GM12892 (cell line): ENCODE results near the gene CD38.

Source experiments
- DNase-seq: peaks from one replicate; pipeline ENCODE4 v3.0.0; 2011; ENCODE audit not compliant: insufficient read length
- FAIRE-seq: peaks from 2 replicates; lab custom pipeline; 2011; peaks lifted over from hg19 to GRCh38; lab: Jason Lieb, UNC
- POLR2A ChIP-seq: IDR thresholded peaks from 2 replicates; pipeline ENCODE4 v1.6.1; 2011; ENCODE audit warnings: low read depth, low read length, control low read depth
- POLR2AphosphoS5 ChIP-seq: IDR thresholded peaks from 2 replicates; pipeline ENCODE4 v1.6.1; 2011; ENCODE audit warnings: low read depth, low read length, control low read depth
- TAF1 ChIP-seq: IDR thresholded peaks from 2 replicates; pipeline ENCODE4 v1.6.1; 2011; ENCODE audit warnings: low read depth, mild to moderate bottlenecking, control low read depth, low read length, borderline replicate concordance

CD38 gene

DNA sequence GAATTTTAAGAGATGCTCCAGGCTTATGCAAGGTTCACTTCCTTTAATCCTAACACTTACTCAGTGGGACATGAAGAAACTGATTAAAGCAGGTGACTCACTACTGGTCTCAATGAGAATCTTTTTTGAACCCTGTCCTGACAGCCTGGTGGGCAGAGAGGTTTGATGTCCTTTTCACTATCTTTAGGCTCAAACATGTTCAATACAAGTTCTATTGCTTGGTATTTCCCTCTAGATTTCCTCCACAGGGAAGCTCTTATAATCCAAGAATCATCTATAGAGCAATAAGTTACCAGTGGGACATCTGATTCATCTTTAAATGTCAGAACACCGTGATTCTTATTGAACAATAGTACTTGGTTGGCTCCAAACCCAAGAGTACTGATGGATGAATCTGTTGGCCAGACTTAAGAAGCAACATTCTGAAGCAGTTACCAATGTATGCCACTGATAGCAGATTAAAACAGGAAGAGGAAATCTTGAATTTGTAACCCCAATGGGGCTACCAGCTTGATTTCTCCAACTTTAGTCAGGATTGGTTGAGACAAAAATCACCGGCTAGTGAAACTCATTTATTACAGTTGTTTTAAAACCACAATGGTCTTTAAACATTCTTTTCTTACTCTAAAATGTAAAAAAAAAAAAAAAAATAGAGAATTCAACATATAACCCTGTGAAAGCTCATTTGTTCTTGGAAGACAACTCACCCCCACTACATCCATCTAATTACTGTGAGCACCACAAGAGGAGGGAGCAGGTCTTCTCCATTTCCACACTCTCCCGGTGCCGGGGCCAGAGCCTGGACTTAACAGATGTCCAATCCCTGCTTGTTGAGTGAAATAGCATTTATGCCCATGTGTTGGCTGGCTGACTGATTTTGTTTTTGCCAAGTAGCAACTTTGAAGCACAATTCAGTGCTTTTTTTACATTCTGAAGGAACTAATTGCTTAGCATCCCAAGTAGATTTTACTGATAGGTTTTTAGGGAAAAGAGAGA lies 117.1 kb downstream of the CD38 start:
- TF ChIP-seq POLR2AphosphoS5 (no peak), TAF1 (no peak), POLR2A (no peak)
- no peak for FAIRE-seq
- DNase-seq = no peak

DNA sequence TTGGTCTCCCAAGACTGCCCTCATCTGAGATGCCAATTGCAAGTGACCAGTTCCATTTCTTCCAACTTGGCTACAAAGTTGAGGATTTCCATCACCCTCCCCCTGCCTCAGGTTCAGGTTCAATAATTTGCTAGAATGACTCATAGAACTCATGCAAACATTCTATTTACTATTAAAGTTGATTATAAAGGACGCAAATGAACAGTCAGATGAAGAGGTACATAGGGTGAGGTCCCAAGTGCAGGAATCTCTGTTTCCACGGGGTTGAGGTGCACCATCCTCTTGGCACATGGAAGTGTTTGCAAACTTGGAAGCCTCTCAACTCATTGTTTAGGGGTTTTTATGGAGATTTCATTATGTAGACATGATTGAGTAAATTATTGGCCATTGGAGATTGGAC lies 119.4 kb downstream of the CD38 start:
- no peak for DNase-seq
- no peak for TF ChIP-seq POLR2A
- no peak for TF ChIP-seq TAF1
- no peak for TF ChIP-seq POLR2AphosphoS5
- no peak for FAIRE-seq

- FAIRE-seq (no peak), DNase-seq (no peak)
- no peak for TF ChIP-seq POLR2AphosphoS5
- TF ChIP-seq TAF1 = no peak
- TF ChIP-seq POLR2A = no peak
These were observed 120.8 kb downstream of the CD38 start for GRCh38 chr4:15898902-15899301.

GRCh38 chr4:15899511-15899910 lies 121.4 kb downstream of the CD38 start:
- FAIRE-seq (no peak), DNase-seq (no peak)
- TF ChIP-seq POLR2A (no peak), TAF1 (no peak), POLR2AphosphoS5 (no peak)

DNA sequence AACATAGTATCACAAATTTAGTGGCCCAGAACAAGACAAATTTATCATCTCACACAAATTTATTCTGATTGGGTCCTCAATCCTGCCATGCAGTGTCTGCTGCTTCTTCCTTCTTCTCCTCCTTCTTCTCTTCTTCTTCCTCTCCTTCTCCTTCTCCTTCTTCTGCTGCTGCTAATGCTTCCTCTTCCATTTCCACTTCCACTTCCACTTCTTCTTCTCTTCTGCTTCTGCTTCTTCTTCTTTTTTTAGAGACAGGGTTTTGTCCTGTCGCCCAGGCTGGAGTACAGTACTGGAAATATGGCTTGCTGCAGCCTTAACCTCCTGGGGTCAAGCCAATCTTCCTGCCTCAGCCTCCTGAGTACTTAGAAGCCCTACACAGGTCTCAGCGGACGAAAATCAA lies 122.9 kb downstream of the CD38 start:
- TF ChIP-seq TAF1 (no peak), POLR2AphosphoS5 (no peak)
- DNase-seq = no peak
- FAIRE-seq = no peak

- FAIRE-seq (no peak), DNase-seq (no peak)
- TF ChIP-seq POLR2AphosphoS5 (no peak), TAF1 (no peak)
These were observed 123.9 kb downstream of the CD38 start for GRCh38 chr4:15901998-15902397.

- FAIRE-seq (no peak), DNase-seq (no peak)
- TF ChIP-seq POLR2AphosphoS5 (no peak), POLR2A (no peak), TAF1 (no peak)
These were observed 124.6 kb downstream of the CD38 start for GRCh38 chr4:15902746-15903145.
